Loucy (cell line): Measurements from ENCODE around the gene PRR5L.

Experiments
- H2AFZ ChIP-seq: fragments of 200-600 bp; sonication (generic); 2 replicates; pipeline ENCODE4 v1.6.0; 2016; ENCODE audit warnings: antibody characterized with exemption, mild to moderate bottlenecking, low read length, moderate library complexity
- H3F3A ChIP-seq: fragments of 200-600 bp; 2 replicates; pipeline ENCODE4 v1.6.0; 2016; ENCODE audit warnings: antibody characterized with exemption, low read depth, mild to moderate bottlenecking
- H3K27me3 ChIP-seq: fragments of 200-600 bp; sonication (generic); 2 replicates; pipeline ENCODE4 v1.6.1; 2014; ENCODE audit warnings: low read length, mild to moderate bottlenecking; ENCODE audit not compliant: insufficient read depth, poor library complexity, severe bottlenecking
- H3K36me3 ChIP-seq: fragments of 200-600 bp; sonication (generic); 2 replicates; pipeline ENCODE4 v1.6.1; 2016; ENCODE audit warnings: low read length; ENCODE audit not compliant: insufficient read depth
- H3K4me1 ChIP-seq: fragments of 200-600 bp; sonication (generic); 2 replicates; pipeline ENCODE4 v1.5.1; 2014; ENCODE audit warnings: low read length, mild to moderate bottlenecking; ENCODE audit not compliant: insufficient read depth, poor library complexity, severe bottlenecking
- H3K4me2 ChIP-seq: fragments of 200-600 bp; sonication (generic); 2 replicates; pipeline ENCODE4 v1.6.0; 2014; ENCODE audit warnings: antibody characterized with exemption, low read length, low read depth, mild to moderate bottlenecking; ENCODE audit not compliant: poor library complexity, severe bottlenecking
- H3K4me3 ChIP-seq: fragments of 200-600 bp; sonication (generic); 2 replicates; pipeline ENCODE4 v1.5.1; 2014; ENCODE audit warnings: low read length, mild to moderate bottlenecking, mixed read lengths; ENCODE audit not compliant: poor library complexity, severe bottlenecking
- H3K79me2 ChIP-seq: fragments of 200-600 bp; sonication (generic); 2 replicates; pipeline ENCODE4 v1.6.1; 2014; ENCODE audit warnings: low read length; ENCODE audit not compliant: insufficient read depth
- H3K9ac ChIP-seq: fragments of 200-600 bp; sonication (generic); 2 replicates; pipeline ENCODE4 v1.6.0; 2014; ENCODE audit warnings: mild to moderate bottlenecking, low read depth, low read length, moderate library complexity; ENCODE audit not compliant: poor library complexity, severe bottlenecking
- H3K9me2 ChIP-seq: fragments of 200-600 bp; sonication (generic); replicated peaks from 2 replicates; pipeline ENCODE4 v1.6.1; 2016; ENCODE audit warnings: low read depth, low read length, mixed read lengths
- H3K9me3 ChIP-seq: fragments of 200-600 bp; sonication (generic); 2 replicates; pipeline ENCODE4 v1.6.1; 2014; ENCODE audit warnings: mild to moderate bottlenecking, antibody characterized with exemption, low read length, low read depth; ENCODE audit not compliant: insufficient read depth
- H4K20me1 ChIP-seq: fragments of 200-600 bp; sonication (generic); 2 replicates; pipeline ENCODE4 v1.6.0; 2014; ENCODE audit warnings: antibody characterized with exemption, low read length, mild to moderate bottlenecking; ENCODE audit not compliant: insufficient read depth, poor library complexity, severe bottlenecking
- EZH2phosphoT487 ChIP-seq: fragments of 200-600 bp; IDR thresholded peaks from 2 replicates; pipeline ENCODE4 v1.6.1; 2018; ENCODE audit warnings: antibody characterized with exemption, mild to moderate bottlenecking, moderate library complexity, borderline replicate concordance
- TF ChIP-seq, protein P1 (sequence below): fragments of 200-600 bp; sonication (generic); conservative IDR thresholded peaks from 2 replicates; pipeline ENCODE4 v1.5.1; 2014; ENCODE audit warnings: mild to moderate bottlenecking, antibody characterized with exemption, low read length

PRR5L gene

DNA sequence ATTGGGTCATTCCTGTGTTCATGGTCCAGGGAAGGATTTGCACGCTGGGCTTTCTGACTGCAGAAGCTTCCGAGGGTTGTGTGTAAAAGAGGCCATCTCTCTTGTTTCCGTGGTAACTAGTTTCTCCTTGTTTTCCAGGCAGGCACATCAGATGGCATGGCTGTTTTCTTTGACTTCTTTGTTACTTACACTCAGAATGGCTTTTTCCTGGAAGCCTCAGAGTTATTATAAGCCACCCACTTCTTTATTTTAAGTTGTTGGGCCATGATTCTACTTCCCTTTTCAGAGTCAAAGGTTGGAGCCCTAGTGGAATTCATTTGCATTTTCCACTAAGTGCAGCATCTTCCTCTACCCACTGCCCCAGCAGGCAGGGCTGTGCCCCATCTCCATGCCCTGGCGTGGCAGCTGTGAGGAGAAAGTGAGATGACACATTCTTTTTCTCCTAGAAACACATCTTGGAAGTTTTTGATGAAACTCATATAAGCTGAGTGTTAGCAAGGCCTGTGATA lies 94.9 kb downstream of the PRR5L start:
- Histone ChIP-seq H2AFZ (no peak overlapping the region), H3K9me3 (no peaks in the 10 kb centered on the region), H3K9ac (no peak overlapping the region), H3K4me2 (no peak overlapping the region), H3K4me1 (peaks cover 32% of the 10 kb centered on the region), H3F3A (no peaks in the 10 kb centered on the region), H3K27me3 (no peaks in the 10 kb centered on the region), H3K9me2 (no peaks in the 10 kb centered on the region), H3K79me2 (peaks cover 89% of the 10 kb centered on the region), H4K20me1 (peaks cover 34% of the 10 kb centered on the region), H3K4me3 (no peak overlapping the region), H3K36me3 (peaks cover 20% of the 10 kb centered on the region; the same call in 1 of the 2 replicates)
- TF ChIP-seq, protein P1, sequence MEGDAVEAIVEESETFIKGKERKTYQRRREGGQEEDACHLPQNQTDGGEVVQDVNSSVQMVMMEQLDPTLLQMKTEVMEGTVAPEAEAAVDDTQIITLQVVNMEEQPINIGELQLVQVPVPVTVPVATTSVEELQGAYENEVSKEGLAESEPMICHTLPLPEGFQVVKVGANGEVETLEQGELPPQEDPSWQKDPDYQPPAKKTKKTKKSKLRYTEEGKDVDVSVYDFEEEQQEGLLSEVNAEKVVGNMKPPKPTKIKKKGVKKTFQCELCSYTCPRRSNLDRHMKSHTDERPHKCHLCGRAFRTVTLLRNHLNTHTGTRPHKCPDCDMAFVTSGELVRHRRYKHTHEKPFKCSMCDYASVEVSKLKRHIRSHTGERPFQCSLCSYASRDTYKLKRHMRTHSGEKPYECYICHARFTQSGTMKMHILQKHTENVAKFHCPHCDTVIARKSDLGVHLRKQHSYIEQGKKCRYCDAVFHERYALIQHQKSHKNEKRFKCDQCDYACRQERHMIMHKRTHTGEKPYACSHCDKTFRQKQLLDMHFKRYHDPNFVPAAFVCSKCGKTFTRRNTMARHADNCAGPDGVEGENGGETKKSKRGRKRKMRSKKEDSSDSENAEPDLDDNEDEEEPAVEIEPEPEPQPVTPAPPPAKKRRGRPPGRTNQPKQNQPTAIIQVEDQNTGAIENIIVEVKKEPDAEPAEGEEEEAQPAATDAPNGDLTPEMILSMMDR, result no peak
- TF ChIP-seq EZH2phosphoT487, result no peak

DNA sequence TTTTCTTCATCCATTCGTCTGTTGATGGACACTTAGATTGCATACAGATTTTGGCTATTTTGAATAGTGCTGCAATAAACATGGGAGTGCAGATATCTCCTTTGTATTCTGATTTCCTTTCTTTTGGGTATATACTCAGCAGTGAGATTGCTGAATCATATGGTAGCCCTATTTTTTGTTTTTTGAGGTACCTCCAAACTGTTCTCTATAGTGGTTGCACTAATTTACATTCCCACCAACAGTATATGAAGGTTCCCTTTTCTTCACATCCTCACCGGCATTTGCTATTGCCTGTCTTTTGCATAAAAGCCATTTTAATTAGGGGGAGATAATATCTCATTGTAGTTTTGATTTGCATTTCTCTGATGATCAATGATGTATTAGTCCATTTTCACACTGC lies 96.1 kb downstream of the PRR5L start:
- H3K4me2 ChIP-seq, result no peak overlapping the region
- no peak overlapping the region for H3K4me3 ChIP-seq
- TF ChIP-seq, protein P1, result no peak
- TF ChIP-seq EZH2phosphoT487, result no peak
- H3K79me2 ChIP-seq, result peaks cover 85% of the 10 kb centered on the region
- H3K27me3 ChIP-seq, result no peaks in the 10 kb centered on the region
- peaks cover 24% of the 10 kb centered on the region for H3K4me1 ChIP-seq
- no peaks in the 10 kb centered on the region for H3K9me2 ChIP-seq
- no peak overlapping the region for H3K9ac ChIP-seq
- H3F3A ChIP-seq, result no peaks in the 10 kb centered on the region
- H3K9me3 ChIP-seq, result no peaks in the 10 kb centered on the region
- no peak overlapping the region for H2AFZ ChIP-seq
- H3K36me3 ChIP-seq, result peaks cover 31% of the 10 kb centered on the region; the same call in 1 of the 2 replicates
- peaks cover 31% of the 10 kb centered on the region for H4K20me1 ChIP-seq

DNA sequence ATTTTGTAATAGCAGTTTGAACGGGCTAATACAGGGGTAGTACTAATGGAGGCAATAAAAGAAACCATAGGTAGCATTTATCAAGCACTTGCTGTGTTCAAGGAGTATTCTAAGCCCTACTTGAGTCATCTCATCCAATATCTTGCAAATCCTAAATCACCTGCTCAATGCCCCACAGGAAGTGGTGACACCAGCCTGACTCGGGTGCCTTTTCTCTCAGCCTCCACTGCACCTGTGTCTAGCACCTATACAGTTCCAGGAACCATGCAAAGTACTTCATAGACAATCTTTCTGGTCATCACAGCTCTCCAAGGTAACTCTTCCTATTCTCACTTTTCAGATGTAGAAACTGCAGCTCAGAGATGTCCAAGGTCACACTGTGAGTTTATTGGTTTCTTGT lies 98.0 kb downstream of the PRR5L start:
- H3K36me3 ChIP-seq, result peaks cover 47% of the 10 kb centered on the region; the same call in 1 of the 2 replicates
- H2AFZ ChIP-seq, result no peak overlapping the region
- H4K20me1 ChIP-seq, result peaks cover 19% of the 10 kb centered on the region
- H3K4me1 ChIP-seq, result peaks cover 19% of the 10 kb centered on the region
- peaks cover 81% of the 10 kb centered on the region for H3K79me2 ChIP-seq
- H3K9me2 ChIP-seq, result no peaks in the 10 kb centered on the region
- no peaks in the 10 kb centered on the region for H3F3A ChIP-seq
- peak overlapping the region; percentile 16 for H3K4me2 ChIP-seq
- no peaks in the 10 kb centered on the region for H3K27me3 ChIP-seq
- H3K9ac ChIP-seq, result no peak overlapping the region
- no peaks in the 10 kb centered on the region for H3K9me3 ChIP-seq
- no peak overlapping the region for H3K4me3 ChIP-seq
- no peak for TF ChIP-seq EZH2phosphoT487
- TF ChIP-seq, protein P1, result no peak
